M059J (cell line): ENCODE data around the gene ZSCAN23. TPM values are rescaled to one million over a fixed set of nuclear protein-coding genes. Genes with fewer than 3 reads are reported as not detected.
"Not testable (repeated sequence)": the region's sequence is repeated elsewhere in the genome, so short reads cannot be mapped to it uniquely, and the experiment has no call there.

Experiments used
- DNase-seq: peaks from one replicate; pipeline ENCODE4 v3.0.0-alpha.2; 2012; ENCODE audit warnings: low read depth
- total RNA-seq: library from RNA; depleted of rRNA; stranded (reverse); fragments of >200 nt; shearing (Covaris generic); gene quantifications from 2 replicates; pipeline ENCODE4 v1.2.3, GENCODE V29; 2014; rRNA removed

ZSCAN23 gene
- 8.2 and 16.2 TPM in 2 replicates for total RNA-seq

DNA sequence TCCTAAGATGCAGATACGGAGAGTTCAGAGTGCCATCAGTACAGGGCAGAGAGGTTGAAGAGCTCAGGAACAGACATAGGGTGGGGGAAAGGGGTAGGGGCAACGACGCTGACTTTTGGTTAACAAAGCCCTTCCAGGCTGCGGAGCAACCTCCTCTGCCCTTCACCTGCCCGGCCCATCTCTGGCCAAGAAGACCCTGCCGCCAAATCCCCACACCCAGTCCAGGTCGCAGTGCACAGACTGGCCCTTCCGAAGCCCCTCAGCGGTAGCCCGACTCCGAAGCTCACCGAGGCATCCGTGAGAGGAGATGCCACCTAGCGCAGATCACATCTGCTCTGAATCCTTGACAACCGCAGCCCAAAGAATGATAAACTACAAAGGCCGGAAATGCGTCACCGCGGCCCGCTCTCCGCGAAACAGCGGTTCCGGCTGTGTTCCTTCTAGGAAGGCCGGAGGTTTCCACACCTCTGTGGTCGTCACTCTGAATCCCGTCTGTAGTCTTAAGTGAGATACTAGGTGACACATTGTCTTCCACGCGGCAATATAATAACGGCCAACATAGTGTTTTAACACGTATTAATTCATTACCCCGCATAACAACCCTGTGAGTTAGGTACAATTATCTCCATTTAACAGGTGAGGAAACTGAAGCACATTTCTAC is at the start of gene ZSCAN23:
Gene ZSCAN23, minus strand, starts transcription at position 380 of the 662 bp plus-strand sequence. CDS start 7,225 bp downstream, outside the sequence.
- DNase-seq = peak; percentile 95

DNA sequence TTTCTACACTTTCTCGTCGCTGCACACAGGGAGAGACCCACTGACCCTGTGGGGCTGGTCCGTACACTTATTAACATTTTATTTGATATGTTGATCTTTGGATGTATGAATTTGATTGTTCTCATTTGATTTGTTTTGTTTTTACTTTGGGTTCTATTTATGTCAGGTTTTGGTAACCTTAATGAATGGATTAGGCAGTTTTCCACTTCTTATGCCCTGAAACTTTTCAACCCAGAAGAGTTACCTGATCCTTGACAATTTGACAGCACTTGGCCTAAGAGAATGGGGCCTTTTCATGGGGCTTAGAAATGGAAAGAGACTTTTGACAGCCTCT is 48.7 kb upstream of the ZSCAN23 start:
- no peak for DNase-seq

GRCh38 chr6:28490205-28490890 is 47.1 kb upstream of the ZSCAN23 start:
- no peak for DNase-seq

- peak; percentile 89 for DNase-seq
Observed at GRCh38 chr6:28489366-28490204, 46.3 kb upstream of the ZSCAN23 start.

DNA sequence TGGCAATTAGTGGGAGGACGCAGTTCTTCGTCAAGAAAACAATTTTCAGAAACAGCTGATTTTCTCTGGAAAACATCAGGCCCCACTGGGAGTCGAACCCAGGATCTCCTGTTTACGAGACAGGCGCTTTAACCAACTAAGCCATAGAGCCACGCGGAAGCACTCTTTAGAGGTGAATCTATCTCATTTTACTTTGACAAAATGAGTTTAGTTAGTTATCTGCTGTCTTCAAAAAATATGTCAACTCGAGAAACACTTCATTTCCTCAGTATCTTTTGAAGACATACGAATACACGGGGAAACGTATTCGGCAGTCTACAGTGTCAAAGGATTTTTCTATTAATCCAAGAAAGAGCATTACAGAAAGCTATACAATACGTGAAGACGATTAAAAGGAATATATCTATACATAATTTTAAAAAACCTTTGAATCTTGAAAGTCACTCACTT is 45.6 kb upstream of the ZSCAN23 start:
- peak; percentile 81 for DNase-seq

DNA sequence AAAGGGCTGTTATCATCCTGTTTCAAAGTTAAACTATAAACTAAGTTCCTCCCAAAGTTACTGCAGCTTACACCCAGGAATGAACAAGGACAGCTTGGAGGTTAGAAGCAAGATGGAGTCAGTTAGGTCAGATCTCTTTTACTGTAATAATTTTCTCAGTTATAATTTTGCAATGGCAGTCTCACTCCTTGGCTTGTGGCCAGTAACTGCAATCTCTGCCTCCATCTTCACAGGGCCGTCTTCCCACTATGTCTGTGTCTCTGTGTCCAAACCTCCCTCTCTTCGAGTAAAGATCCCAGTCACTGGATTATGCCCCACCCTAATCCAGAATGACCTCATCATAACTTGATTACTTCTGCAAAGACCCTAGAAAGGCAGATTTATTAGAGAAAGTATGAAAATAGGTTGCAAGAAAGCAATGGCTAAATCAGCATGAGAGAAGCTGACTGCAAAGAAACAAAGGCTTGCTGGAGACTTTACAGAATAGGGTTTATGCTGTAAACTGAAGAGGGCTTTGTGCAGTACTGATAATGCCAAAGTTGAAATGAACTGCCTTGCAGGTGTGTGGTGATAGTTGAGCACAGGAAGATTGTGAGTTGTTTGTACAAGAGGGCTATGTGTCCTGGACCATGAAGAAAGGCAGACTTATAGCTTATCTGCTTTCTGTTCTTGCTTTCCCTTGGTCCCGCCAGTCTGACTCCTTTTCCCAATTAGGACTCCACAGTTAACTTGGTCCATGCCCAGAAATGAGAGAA is 43.9 kb upstream of the ZSCAN23 start:
- no peak for DNase-seq

- no peak for DNase-seq
Observed at GRCh38 chr6:28486533-28486932, 43.2 kb upstream of the ZSCAN23 start.

- no peak for DNase-seq
Observed at GRCh38 chr6:28485482-28485881, 42.2 kb upstream of the ZSCAN23 start.

DNA sequence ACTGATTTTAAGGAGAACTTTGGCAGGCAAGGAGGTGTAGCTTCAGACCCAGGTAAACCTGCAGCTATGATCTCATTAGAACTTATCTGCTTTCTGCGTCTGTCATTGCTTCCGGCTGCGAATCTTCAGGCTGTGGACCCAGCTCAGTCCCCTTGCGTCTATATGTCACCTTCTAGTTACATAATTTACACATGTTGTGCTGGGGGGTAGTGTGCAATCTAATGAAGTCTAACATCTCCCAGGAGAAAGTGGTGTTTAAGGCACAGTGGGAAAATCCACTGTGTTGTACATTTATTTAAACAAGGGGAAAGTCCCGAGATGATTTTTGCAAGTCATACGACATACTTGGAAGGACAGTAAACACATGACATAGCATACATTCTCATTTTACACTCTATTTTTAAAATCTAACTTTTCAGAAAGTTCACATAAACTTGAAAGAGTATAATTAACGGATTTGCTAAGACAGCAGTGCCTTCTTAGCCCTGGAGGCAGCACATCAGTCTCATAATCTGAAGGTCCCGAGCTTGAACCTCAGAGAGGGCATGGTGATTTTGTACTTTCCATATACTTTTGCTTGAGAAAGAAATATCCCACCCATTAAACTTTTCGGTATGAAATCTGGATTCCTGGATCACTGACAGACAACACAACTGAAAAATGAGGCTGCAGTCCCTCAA is 37.1 kb upstream of the ZSCAN23 start:
- DNase-seq = no peak

DNA sequence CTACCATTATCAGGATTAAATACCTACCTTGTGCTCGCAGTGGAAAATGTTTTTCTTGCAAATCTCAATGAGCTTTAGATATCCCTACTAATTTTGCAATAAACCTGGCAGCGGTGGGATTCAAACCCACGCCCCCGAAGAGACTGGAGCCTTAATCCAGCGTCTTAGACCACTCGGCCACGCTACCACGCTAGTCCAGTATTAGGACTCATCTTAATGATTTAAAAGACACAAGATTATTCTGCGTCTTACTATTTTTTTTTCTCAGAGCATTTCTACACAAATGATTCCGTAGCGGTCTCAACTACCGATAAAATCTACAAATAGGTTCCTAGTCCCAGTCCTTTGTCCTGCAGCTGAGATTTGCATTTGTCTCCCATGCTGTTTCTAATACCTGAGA is 35.2 kb upstream of the ZSCAN23 start:
- DNase-seq = no peak

DNA sequence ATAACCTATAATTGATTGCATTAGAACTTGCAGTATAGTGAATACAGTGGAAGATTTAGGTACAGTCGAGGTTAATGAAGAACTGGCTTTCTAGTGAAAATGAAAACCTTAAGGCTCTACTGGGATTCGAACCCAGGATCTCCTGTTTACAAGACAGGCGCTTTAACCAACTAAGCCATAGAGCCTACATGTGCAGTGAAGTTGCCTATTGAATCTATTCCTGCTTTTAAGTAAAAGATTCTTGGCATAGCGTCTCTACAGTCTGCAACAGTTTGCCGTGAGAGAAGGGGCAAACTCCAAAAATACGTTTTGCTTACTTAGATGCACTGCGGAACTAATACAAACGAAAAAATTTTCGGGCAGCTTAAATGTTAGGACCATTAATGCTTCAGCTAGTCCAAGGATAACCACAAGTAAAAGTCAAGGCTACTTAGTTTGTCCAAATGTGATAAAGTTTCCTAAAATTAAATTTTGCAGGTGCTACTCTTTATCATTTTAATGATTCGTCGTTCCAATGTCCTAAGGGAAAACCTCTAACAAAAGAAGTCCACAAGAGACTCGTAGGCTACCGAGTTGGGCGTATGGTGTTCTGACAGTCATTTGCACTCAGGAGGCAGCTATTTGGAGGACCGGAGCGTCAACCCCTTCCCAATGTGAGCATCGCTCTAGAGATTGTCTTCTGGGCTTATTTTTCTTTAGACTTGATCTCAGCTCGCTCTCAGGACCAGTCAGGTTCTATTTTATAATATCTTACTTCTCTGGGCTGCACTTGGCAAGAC is 31.3 kb upstream of the ZSCAN23 start:
- peak; percentile 89 for DNase-seq

GRCh38 chr6:28469153-28469745 is 26.0 kb upstream of the ZSCAN23 start:
- DNase-seq = not testable (repeated sequence)

- DNase-seq = no peak
Observed at GRCh38 chr6:28468056-28468455, 24.8 kb upstream of the ZSCAN23 start.

DNA sequence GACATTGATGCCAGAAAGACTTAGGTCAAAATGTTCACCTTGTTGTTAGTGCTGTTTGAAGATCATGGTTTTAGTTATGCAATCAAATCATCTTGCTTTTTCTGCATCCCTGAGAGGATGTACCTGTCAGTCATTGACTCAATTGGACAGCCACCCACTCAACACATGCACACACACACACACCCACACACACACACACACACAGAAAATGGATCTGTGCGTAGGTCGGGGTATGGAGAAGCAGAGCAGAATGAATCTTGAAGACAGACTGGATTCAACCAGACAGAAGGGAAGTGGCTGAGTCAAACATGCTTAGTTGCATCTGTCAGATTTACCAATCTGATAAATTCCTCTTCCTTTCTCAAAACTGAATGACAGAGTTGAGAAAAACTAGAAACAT is 19.1 kb upstream of the ZSCAN23 start:
- DNase-seq = no peak

DNA sequence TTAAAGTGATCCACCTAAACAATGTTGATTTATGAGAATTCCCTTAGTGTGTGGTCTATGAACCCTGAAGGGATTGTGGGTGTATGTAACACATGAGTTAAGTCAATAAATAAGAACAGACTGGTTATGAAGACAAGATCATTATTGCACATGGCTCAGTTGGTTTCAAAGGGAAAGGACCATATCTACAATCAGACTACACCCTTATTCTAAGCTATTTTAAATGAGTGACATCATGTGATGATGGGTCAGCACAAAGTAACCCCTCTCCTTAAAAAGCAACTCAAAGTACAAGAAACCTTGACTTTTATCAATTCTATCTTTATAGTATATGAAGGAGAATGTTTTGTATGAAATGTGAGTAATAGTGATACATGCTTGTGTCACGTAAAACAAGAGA is 15.3 kb upstream of the ZSCAN23 start:
- no peak for DNase-seq

DNA sequence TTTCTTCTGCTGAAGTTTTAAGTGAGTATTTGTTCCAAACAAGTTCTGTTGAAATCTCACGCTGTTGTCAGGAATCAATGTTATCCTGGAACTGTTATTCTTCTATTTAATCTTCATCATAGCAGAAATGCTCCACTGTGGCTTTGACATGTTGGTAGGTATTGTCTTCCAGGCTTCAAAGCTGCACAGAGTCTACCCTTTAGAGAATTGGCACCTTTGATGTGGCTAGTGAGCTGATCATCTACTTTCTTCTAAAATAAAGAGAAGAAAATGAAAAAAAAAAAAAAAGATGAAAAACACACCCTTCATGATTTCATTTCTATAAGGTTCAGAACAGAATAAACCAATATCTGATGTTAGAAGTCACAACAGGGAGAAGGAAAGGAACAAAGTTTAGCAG is 5.8 kb upstream of the ZSCAN23 start:
- no peak for DNase-seq

DNA sequence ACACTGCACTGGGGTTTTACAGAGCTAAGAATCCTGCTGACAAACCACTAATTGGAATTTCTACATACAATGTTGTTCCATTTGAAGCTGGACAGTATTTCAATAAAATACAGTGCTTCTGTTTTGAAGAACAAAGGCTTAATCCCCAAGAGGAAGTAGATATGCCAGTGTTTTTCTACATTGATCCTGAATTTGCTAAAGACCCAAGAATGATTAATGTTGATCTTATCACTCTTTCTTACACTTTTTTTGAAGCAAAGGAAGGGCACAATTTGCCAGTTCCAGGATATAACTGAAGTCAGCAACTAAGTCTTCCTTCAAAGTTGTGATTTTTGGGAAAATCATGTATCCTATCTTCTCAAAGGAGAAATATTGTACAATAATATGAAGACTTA is 4.2 kb upstream of the ZSCAN23 start:
- not testable (repeated sequence) for DNase-seq

DNA sequence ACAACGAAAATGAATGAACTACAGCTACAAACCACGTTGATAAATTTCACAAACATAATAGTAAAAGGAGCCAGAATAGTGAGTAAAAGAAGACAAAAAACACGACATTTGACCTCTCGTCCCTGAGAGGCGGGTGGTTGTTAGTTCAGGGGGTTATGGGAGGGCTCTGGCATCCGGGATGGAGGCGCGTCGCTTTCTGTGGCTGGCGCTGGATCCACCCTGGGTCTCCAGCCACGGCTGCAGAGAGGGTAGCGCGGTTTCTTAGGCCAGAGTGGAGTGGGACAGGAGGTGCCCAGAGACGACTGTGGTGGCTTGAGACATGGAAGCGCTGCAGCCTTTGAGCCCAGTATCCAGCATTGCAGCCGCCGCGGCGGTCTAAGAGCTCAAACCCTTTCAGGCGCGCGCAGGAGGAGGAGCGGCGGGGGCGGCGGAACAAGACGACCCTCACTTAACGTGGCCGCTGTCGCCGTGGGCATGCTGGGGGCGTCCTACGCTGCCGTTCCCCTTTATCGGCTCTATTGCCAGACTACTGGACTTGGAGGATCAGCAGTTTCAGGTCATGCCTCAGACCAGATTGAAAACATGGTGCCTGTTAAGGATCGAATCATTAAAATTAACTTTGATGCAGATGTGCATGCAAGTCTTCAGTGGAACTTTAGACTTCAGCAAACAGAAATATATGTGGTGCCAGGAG is 3.7 kb upstream of the ZSCAN23 start:
- peak; percentile 18 for DNase-seq

GRCh38 chr6:28444759-28445158 is 1.5 kb upstream of the ZSCAN23 start:
- DNase-seq = peak; percentile 18
